Measurements from ENCODE around the gene SLC24A3. TPM values are rescaled to one million over a fixed set of nuclear protein-coding genes. Genes with fewer than 3 reads are reported as not detected.

SLC24A3 gene
- total RNA-seq, 1 experiment from 2014 or later = not detected

DNA sequence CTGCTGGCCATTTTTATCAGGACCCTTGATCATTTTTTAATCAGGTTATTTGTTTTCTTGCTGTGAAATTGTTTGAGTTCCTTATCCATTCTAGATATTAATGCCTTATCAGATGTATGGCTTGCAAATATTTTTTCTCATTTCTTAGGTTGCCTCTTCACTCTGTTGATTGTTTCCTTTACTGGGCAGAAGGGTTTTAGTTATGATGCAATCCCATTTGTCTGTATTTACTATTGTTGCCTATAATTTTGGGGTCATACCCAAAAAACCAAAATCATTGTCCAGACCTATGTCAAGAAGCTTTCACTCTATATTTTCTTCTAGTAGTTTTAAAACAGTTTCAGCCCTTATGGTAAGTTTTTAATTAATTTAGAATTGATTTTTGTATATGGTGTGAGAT lies 172.5 kb downstream of the SLC24A3 start:
- no peak for DNase-seq (ENCODE audit: low read depth, low spot score)
- Histone ChIP-seq H3K36me3 (ENCODE audit: control insufficient read depth, insufficient read depth, low read length) (no peaks in the 10 kb centered on the region), H3K4me3 (ENCODE audit: low read depth in 2 of 2, low read length in 2 of 2) (no peak overlapping the region), H3K27me3 (ENCODE audit: control insufficient read depth, insufficient read depth, low read length) (no peaks in the 10 kb centered on the region), H3K9me3 (ENCODE audit: control insufficient read depth, insufficient read depth, low read depth, low read length) (no peaks in the 10 kb centered on the region), H3K27ac (ENCODE audit: low read length) (no peak overlapping the region), H3K4me1 (ENCODE audit: control insufficient read depth, insufficient read depth, low read length) (no peaks in the 10 kb centered on the region)
- CTCF ChIA-PET = no interaction called here
- ATAC-seq = no peak
- POLR2A ChIA-PET = no interaction called here
- BruUV-seq (replicated peaks) = no TSS peak
- intact Hi-C loops (cut with micrococcal nuclease; ENCODE audit: unreplicated experiment) (no loop called here), in situ Hi-C loops (cut with HindIII; ENCODE audit: low pct_unique_long_range_greater_than_20kb, low sequenced_read_pairs) (no loop called here)
- TF ChIP-seq POLR2AphosphoS5 (IDR thresholded peaks at IDR 0.05; ENCODE audit: low read depth, low read length) = no peak
- TF ChIP-seq, protein P1, sequence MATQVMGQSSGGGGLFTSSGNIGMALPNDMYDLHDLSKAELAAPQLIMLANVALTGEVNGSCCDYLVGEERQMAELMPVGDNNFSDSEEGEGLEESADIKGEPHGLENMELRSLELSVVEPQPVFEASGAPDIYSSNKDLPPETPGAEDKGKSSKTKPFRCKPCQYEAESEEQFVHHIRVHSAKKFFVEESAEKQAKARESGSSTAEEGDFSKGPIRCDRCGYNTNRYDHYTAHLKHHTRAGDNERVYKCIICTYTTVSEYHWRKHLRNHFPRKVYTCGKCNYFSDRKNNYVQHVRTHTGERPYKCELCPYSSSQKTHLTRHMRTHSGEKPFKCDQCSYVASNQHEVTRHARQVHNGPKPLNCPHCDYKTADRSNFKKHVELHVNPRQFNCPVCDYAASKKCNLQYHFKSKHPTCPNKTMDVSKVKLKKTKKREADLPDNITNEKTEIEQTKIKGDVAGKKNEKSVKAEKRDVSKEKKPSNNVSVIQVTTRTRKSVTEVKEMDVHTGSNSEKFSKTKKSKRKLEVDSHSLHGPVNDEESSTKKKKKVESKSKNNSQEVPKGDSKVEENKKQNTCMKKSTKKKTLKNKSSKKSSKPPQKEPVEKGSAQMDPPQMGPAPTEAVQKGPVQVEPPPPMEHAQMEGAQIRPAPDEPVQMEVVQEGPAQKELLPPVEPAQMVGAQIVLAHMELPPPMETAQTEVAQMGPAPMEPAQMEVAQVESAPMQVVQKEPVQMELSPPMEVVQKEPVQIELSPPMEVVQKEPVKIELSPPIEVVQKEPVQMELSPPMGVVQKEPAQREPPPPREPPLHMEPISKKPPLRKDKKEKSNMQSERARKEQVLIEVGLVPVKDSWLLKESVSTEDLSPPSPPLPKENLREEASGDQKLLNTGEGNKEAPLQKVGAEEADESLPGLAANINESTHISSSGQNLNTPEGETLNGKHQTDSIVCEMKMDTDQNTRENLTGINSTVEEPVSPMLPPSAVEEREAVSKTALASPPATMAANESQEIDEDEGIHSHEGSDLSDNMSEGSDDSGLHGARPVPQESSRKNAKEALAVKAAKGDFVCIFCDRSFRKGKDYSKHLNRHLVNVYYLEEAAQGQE (IDR thresholded peaks at IDR 0.05; ENCODE audit: insufficient read depth in 1 of 2, low read depth in 2 of 2, low read length in 1 of 2) = no peak
- TF ChIP-seq SIN3A (IDR thresholded peaks at IDR 0.05; ENCODE audit: borderline replicate concordance, insufficient read depth, low read depth, low read length) = no peak
- TF ChIP-seq, protein P2, sequence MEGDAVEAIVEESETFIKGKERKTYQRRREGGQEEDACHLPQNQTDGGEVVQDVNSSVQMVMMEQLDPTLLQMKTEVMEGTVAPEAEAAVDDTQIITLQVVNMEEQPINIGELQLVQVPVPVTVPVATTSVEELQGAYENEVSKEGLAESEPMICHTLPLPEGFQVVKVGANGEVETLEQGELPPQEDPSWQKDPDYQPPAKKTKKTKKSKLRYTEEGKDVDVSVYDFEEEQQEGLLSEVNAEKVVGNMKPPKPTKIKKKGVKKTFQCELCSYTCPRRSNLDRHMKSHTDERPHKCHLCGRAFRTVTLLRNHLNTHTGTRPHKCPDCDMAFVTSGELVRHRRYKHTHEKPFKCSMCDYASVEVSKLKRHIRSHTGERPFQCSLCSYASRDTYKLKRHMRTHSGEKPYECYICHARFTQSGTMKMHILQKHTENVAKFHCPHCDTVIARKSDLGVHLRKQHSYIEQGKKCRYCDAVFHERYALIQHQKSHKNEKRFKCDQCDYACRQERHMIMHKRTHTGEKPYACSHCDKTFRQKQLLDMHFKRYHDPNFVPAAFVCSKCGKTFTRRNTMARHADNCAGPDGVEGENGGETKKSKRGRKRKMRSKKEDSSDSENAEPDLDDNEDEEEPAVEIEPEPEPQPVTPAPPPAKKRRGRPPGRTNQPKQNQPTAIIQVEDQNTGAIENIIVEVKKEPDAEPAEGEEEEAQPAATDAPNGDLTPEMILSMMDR (IDR thresholded peaks at IDR 0.05) = no peak
- no peak for TF ChIP-seq TCF7L2 (IDR thresholded peaks at IDR 0.05; ENCODE audit: low read depth, low read length)

DNA sequence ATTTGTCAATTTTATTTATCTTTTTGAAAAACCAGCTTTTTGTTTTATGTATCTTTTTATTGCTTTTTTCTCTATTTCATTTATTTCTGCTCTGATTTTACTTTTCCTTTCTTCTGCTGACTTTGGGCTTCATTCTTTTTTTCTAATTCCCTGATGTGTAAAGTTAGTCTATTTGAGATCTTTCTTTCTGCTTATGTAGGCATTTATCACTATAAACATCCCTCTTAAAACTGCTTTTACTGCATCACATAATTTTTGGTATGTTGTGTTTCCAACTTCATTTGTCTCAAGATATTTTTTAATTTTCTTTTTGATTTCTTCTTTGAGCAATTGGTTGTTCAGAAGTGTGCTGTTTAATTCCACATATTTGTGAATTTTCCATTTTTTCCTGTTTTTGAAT lies 174.8 kb downstream of the SLC24A3 start:
- no TSS peak for BruUV-seq (replicated peaks)
- Histone ChIP-seq H3K27me3 (ENCODE audit: control insufficient read depth, insufficient read depth, low read length) (no peaks in the 10 kb centered on the region), H3K4me3 (ENCODE audit: low read depth in 2 of 2, low read length in 2 of 2) (no peak overlapping the region), H3K4me1 (ENCODE audit: control insufficient read depth, insufficient read depth, low read length) (no peaks in the 10 kb centered on the region), H3K9me3 (ENCODE audit: control insufficient read depth, insufficient read depth, low read depth, low read length) (no peaks in the 10 kb centered on the region), H3K27ac (ENCODE audit: low read length) (no peak overlapping the region), H3K36me3 (ENCODE audit: control insufficient read depth, insufficient read depth, low read length) (no peaks in the 10 kb centered on the region)
- ChIA-PET POLR2A (no interaction called here), CTCF (no interaction called here)
- TF ChIP-seq, protein P1 (IDR thresholded peaks at IDR 0.05; ENCODE audit: insufficient read depth in 1 of 2, low read depth in 2 of 2, low read length in 1 of 2) = no peak
- TF ChIP-seq SIN3A (IDR thresholded peaks at IDR 0.05; ENCODE audit: borderline replicate concordance, insufficient read depth, low read depth, low read length) = no peak
- TF ChIP-seq, protein P2 (IDR thresholded peaks at IDR 0.05) = no peak
- intact Hi-C loops (cut with micrococcal nuclease; ENCODE audit: unreplicated experiment) (no loop called here), in situ Hi-C loops (cut with HindIII; ENCODE audit: low pct_unique_long_range_greater_than_20kb, low sequenced_read_pairs) (no loop called here)
- ATAC-seq (no peak), DNase-seq (ENCODE audit: low read depth, low spot score) (no peak)

Data from Panc1 (cell line).